GM18499 (cell line): Measurements from ENCODE around the gene PRR20G.
"Not testable (repeated sequence)": the region's sequence is repeated elsewhere in the genome, so short reads cannot be mapped to it uniquely, and the experiment has no call there.

Experiments
- ATAC-seq: cut with Tn5 transposase; IDR thresholded peaks from one replicate; pipeline ENCODE4 v1.9.1; 2021; ENCODE audit warnings: moderate number of reproducible peaks; ENCODE audit not compliant: insufficient read depth, unreplicated experiment

The PRR20G gene

GRCh38 chr3:127287840-127288239 lies at the start of gene PRR20G:
TSS of gene PRR20G (minus strand) at chr3:127288046. CDS start at chr3:127287365, 681 bp downstream.
- no peak for ATAC-seq

- no peak for ATAC-seq
Measured at GRCh38 chr3:127337001-127337400, 49.2 kb upstream of the PRR20G start.

GRCh38 chr3:127336101-127336500 lies 48.3 kb upstream of the PRR20G start:
- no peak for ATAC-seq

- ATAC-seq = no peak
Measured at GRCh38 chr3:127330385-127330784, 42.5 kb upstream of the PRR20G start.

- ATAC-seq = no peak
Measured at GRCh38 chr3:127329631-127330285, 41.9 kb upstream of the PRR20G start.

GRCh38 chr3:127328421-127328820 lies 40.6 kb upstream of the PRR20G start:
- no peak for ATAC-seq

GRCh38 chr3:127326341-127326740 lies 38.5 kb upstream of the PRR20G start:
- no peak for ATAC-seq

- no peak for ATAC-seq
Measured at GRCh38 chr3:127325629-127325961, 37.7 kb upstream of the PRR20G start.

GRCh38 chr3:127324913-127325628 lies 37.2 kb upstream of the PRR20G start:
- ATAC-seq = no peak

GRCh38 chr3:127324076-127324475 lies 36.2 kb upstream of the PRR20G start:
- no peak for ATAC-seq

GRCh38 chr3:127323581-127323980 lies 35.7 kb upstream of the PRR20G start:
- ATAC-seq = no peak

GRCh38 chr3:127321371-127321770 lies 33.5 kb upstream of the PRR20G start:
- no peak for ATAC-seq

- no peak for ATAC-seq
Measured at GRCh38 chr3:127320529-127321121, 32.8 kb upstream of the PRR20G start.

- ATAC-seq = no peak
Measured at GRCh38 chr3:127316685-127317084, 28.8 kb upstream of the PRR20G start.

- ATAC-seq = no peak
Measured at GRCh38 chr3:127312818-127313217, 25.0 kb upstream of the PRR20G start.

- not testable (repeated sequence) for ATAC-seq
Measured at GRCh38 chr3:127308821-127309220, 21.0 kb upstream of the PRR20G start.

- no peak for ATAC-seq
Measured at GRCh38 chr3:127307916-127308315, 20.1 kb upstream of the PRR20G start.

GRCh38 chr3:127307112-127307835 lies 19.4 kb upstream of the PRR20G start:
- no peak for ATAC-seq

- ATAC-seq = no peak
Measured at GRCh38 chr3:127306361-127307111, 18.7 kb upstream of the PRR20G start.

- ATAC-seq = no peak
Measured at GRCh38 chr3:127305499-127306060, 17.7 kb upstream of the PRR20G start.
